Skeletal muscle tissue (tissue), 4 donors: ENCODE measurements around the gene CIBAR2. TPM values are rescaled to one million over a fixed set of nuclear protein-coding genes. Genes with fewer than 3 reads are reported as not detected.

ENCODE experiments used
- H3K27ac ChIP-seq: one replicate; pipeline ENCODE4 v1.7.0; 2013; ENCODE audit warnings: mild to moderate bottlenecking, low read depth, low read length, inconsistent platforms
- H3K27me3 ChIP-seq, 3 donors: one replicate each; pipeline ENCODE4 v1.7.0; 2013; ENCODE audit warnings: low read length in 3 of 3; ENCODE audit not compliant: control insufficient read depth in 3 of 3, insufficient read depth in 3 of 3
- H3K36me3 ChIP-seq, 3 donors: one replicate each; pipeline ENCODE4 v1.7.0; 2013; ENCODE audit warnings: low read length in 3 of 3; ENCODE audit not compliant: control insufficient read depth in 3 of 3, insufficient read depth in 3 of 3
- H3K4me1 ChIP-seq, 3 donors: one replicate each; pipeline ENCODE4 v1.7.0; 2013; ENCODE audit warnings: low read length in 3 of 3, mild to moderate bottlenecking in 3 of 3; ENCODE audit not compliant: control insufficient read depth in 3 of 3, insufficient read depth in 3 of 3
- H3K4me3 ChIP-seq, 3 donors: one replicate each; pipeline ENCODE4 v1.7.0; 2013; ENCODE audit warnings: low read length in 3 of 3
- H3K9ac ChIP-seq, 3 donors: one replicate each; pipeline ENCODE4 v1.7.0; 2013; ENCODE audit warnings: low read length in 3 of 3, mild to moderate bottlenecking in 3 of 3, moderate library complexity in 2 of 3, low read depth in 1 of 3
- H3K9me3 ChIP-seq, 3 donors: one replicate each; pipeline ENCODE4 v1.7.0; 2013; ENCODE audit warnings: low read length in 3 of 3; ENCODE audit not compliant: control insufficient read depth in 3 of 3
- total RNA-seq: library from RNA; depleted of rRNA; stranded (reverse); fragments of >200 nt; gene quantifications from one replicate; pipeline ENCODE4 v1.2.3, GENCODE V29; 2014
- donor health status: Osteomylitis.

CIBAR2 gene
- total RNA-seq, 1 donor from 2014 or later: not detected

DNA sequence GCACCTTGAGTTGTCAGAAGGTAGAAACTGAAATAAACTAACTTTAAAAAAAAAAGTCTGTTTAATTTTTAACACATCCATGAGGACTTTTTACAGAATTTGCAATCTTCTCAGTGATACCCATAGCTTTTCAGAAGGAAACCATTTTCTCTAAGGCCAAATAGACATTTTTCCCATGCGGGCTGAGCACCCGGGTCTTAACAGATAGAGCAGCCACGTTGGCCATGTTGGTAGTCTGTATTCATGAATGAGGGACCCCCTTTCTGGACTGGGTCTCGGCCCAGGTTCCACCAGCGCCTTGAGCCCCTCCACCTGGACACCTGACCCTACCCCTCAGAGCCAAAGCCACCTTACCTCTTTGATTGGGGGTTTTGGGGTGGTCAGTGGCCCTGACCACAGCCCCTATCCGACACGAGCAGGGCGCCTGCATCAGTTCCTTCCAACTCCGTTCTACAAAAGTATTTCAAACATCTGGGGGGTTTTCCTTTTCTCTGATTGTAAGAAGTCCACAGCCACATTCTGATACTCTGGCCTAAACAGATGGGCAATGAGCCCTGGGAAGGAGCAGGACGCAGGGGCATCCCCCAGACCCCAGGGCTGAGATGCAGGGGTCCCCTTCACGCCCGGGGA, 18.0 kb downstream of the CIBAR2 start:
- H3K27me3 ChIP-seq: peaks cover 5 to 28% (median 27%) of the 10 kb centered on the region in 3 donors
- H3K9me3 ChIP-seq: no peaks in the 10 kb centered on the region
- H3K4me1 ChIP-seq: peaks cover 0 to 16% (median 4%) of the 10 kb centered on the region in 3 donors
- no peak overlapping the region for H3K27ac ChIP-seq
- no peak overlapping the region for H3K9ac ChIP-seq
- H3K36me3 ChIP-seq: no peaks in the 10 kb centered on the region
- no peak overlapping the region for H3K4me3 ChIP-seq

GRCh38 chr16:85093705-85094104, 18.6 kb downstream of the CIBAR2 start:
- H3K27me3 ChIP-seq: peaks cover 5 to 28% (median 27%) of the 10 kb centered on the region in 3 donors
- H3K9me3 ChIP-seq: no peaks in the 10 kb centered on the region
- peaks cover 0 to 21% (median 6%) of the 10 kb centered on the region in 3 donors for H3K4me1 ChIP-seq
- H3K4me3 ChIP-seq: no peak overlapping the region
- no peak overlapping the region for H3K27ac ChIP-seq
- H3K36me3 ChIP-seq: no peaks in the 10 kb centered on the region
- H3K9ac ChIP-seq: no peak overlapping the region

- H3K27ac ChIP-seq: no peak overlapping the region
- peaks cover 5 to 27% (median 26%) of the 10 kb centered on the region in 3 donors for H3K27me3 ChIP-seq
- H3K4me3 ChIP-seq: no peak overlapping the region
- H3K4me1 ChIP-seq: peaks cover 0 to 21% (median 6%) of the 10 kb centered on the region in 3 donors
- H3K9ac ChIP-seq: no peak overlapping the region
- peaks cover 0 to 5% (median 0%) of the 10 kb centered on the region in 3 donors for H3K36me3 ChIP-seq
- H3K9me3 ChIP-seq: no peaks in the 10 kb centered on the region
These were observed 19.4 kb downstream of the CIBAR2 start for GRCh38 chr16:85092851-85093250.

DNA sequence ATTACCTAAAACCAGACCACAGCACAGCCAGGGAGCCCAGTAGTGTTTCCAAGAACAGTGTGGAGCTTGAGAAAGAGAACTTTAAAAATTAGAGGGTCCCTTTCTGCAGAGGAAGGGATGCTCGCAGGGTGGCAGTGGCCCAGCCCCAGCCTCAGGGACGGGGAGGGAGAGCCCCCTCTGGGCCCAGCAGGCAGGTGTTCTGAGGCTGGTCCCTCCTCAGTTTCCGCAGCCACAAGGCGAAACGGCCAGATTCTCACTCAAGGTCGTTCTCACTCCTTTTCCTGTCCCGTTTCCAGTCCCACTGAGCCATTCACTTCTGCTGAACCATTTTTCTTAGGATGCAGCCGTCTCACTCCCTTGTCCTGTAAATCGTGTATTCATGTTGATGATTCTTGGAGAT, 20.0 kb downstream of the CIBAR2 start:
- H3K9me3 ChIP-seq: no peaks in the 10 kb centered on the region
- peaks cover 5 to 24% (median 21%) of the 10 kb centered on the region in 3 donors for H3K27me3 ChIP-seq
- H3K4me1 ChIP-seq: peaks cover 0 to 21% (median 6%) of the 10 kb centered on the region in 3 donors

DNA sequence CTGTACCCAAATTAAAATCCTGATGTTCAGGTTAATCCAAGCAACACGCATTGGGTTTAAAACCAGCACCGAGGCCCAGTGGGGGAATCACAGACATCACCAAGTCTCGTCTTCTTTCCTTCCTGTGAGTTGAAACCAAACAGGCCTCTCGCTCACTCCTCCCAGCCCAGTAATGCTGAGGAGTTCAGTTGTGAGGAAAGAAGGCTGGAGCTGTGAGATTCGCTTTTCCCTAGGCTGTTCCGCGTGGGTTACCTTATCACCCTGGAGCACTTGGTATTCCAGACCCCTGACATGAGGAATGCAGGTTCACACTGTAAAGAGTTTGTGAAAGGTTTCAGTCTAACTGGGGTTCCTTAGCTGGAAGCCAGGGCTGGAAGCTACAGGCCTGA, 20.8 kb downstream of the CIBAR2 start:
- H3K9me3 ChIP-seq: no peaks in the 10 kb centered on the region
- H3K4me1 ChIP-seq: peaks cover 0 to 21% (median 6%) of the 10 kb centered on the region in 3 donors
- no peak overlapping the region for H3K4me3 ChIP-seq
- peaks cover 0 to 7% (median 0%) of the 10 kb centered on the region in 3 donors for H3K36me3 ChIP-seq
- H3K27me3 ChIP-seq: peaks cover 5 to 21% (median 15%) of the 10 kb centered on the region in 3 donors
- H3K9ac ChIP-seq: no peak overlapping the region
- H3K27ac ChIP-seq: no peak overlapping the region

More for the DNA sequence above, 20.0 kb downstream of the CIBAR2 start:
- H3K4me3 ChIP-seq: no peak overlapping the region
- H3K9ac ChIP-seq: no peak overlapping the region
- H3K36me3 ChIP-seq: peaks cover 0 to 7% (median 0%) of the 10 kb centered on the region in 3 donors
- no peak overlapping the region for H3K27ac ChIP-seq

DNA sequence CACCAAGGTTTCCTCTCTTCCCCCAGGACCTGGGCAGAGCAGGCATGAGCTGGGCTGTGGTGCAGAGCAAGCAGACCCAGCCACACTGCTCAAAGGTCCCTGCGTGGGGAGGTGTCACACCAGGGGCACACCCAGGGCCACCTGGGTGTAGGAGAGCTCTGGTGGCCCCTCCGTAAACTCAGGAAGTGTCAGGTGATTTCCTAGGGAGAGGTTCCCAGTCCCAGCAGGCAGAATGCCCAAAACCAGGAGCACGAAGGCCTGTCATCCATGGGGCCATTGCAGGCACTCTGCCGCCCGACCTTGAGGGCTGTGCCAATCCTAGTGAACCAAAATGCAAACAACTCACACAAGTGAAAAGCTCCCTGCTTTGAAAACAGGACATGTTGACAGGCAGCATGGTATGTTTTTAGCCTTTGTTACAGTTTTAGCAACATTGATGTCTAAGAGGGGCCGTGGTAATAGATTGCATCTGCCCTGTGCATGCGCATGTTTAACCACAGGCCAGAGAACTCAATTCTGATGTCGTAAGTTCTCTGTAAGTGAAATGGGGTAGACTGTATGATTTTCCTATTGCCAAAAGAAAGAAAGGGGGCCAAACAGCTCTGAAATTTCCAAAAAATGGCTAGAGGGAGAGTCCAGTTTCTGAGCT, 21.3 kb downstream of the CIBAR2 start:
- Histone ChIP-seq H3K4me3 (no peak overlapping the region), H3K27ac (no peak overlapping the region), H3K4me1 (peaks cover 0 to 21% (median 6%) of the 10 kb centered on the region in 3 donors), H3K9ac (no peak overlapping the region), H3K36me3 (peaks cover 0 to 7% (median 0%) of the 10 kb centered on the region in 3 donors), H3K9me3 (no peaks in the 10 kb centered on the region), H3K27me3 (peaks cover 5 to 20% (median 15%) of the 10 kb centered on the region in 3 donors)

DNA sequence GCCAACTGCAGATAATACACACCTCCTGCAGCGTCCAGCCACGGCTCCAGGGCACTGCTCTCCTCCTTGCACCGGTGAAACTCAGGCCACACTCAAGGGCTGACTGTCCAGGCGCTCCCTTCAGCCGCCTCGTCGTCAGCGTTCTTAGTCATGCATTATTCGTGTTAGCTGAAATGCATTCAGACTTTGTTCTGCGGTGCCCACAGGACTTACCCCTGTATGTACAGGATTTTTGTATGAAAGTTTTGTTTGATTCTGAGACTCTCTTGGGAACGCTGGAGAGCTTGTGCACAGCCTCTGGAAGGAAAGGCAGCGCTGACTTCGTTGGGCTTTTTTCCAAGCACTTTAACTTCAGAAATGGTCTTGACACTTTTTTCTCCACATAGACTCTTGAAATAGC, 22.1 kb downstream of the CIBAR2 start:
- Histone ChIP-seq H3K4me3 (no peak overlapping the region), H3K9ac (no peak overlapping the region), H3K27me3 (peaks cover 5 to 15% (median 15%) of the 10 kb centered on the region in 3 donors), H3K4me1 (peaks cover 0 to 25% (median 11%) of the 10 kb centered on the region in 3 donors), H3K27ac (no peak overlapping the region), H3K36me3 (peaks cover 0 to 7% (median 0%) of the 10 kb centered on the region in 3 donors), H3K9me3 (no peaks in the 10 kb centered on the region)

- Histone ChIP-seq H3K27ac (no peak overlapping the region), H3K36me3 (peaks cover 0 to 7% (median 0%) of the 10 kb centered on the region in 3 donors), H3K4me3 (no peak overlapping the region), H3K27me3 (peaks cover 5 to 11% (median 9%) of the 10 kb centered on the region in 3 donors), H3K9me3 (no peaks in the 10 kb centered on the region), H3K4me1 (peaks cover 0 to 28% (median 14%) of the 10 kb centered on the region in 3 donors), H3K9ac (peak overlapping the region in 1 of 3 donors; percentile 40)
These were observed 22.7 kb downstream of the CIBAR2 start for GRCh38 chr16:85089525-85089924.

GRCh38 chr16:85088570-85089199, 23.6 kb downstream of the CIBAR2 start:
- H3K36me3 ChIP-seq: peaks cover 0 to 7% (median 0%) of the 10 kb centered on the region in 3 donors
- no peak overlapping the region for H3K4me3 ChIP-seq
- H3K27me3 ChIP-seq: peaks cover 3 to 5% (median 4%) of the 10 kb centered on the region in 3 donors
- no peaks in the 10 kb centered on the region for H3K9me3 ChIP-seq
- H3K9ac ChIP-seq: peak overlapping the region in 1 of 3 donors; percentile 40
- H3K27ac ChIP-seq: no peak overlapping the region
- peaks cover 0 to 29% (median 14%) of the 10 kb centered on the region in 3 donors for H3K4me1 ChIP-seq
